Measurements from ENCODE around the gene HLTF.

- no peak for TF ChIP-seq CTCF (IDR thresholded peaks at IDR 0.05)
- TF ChIP-seq ZFX (IDR thresholded peaks at IDR 0.05; ENCODE audit: borderline replicate concordance): no peak
Observed at GRCh38 chr3:149037684-149038083, 48.6 kb downstream of the HLTF start.
